Esophagus squamous epithelium (tissue), 5 donors: ENCODE results near the gene KCNJ4. TPM values are rescaled to one million over a fixed set of nuclear protein-coding genes. Genes with fewer than 3 reads are reported as not detected.
"Not testable (repeated sequence)": the region's sequence is repeated elsewhere in the genome, so short reads cannot be mapped to it uniquely, and the experiment has no call there.

Experiments
- DNase-seq: peaks from one replicate; lab custom pipeline; 2025; lab: John Stamatoyannopoulos, UW
- H3K27ac ChIP-seq, 4 donors: fragments of 200-600 bp; sonication (generic); one replicate each; pipeline ENCODE4 v1.5.1; 2016 to 2019; ENCODE audit warnings: mild to moderate bottlenecking in 1 of 4
- H3K27me3 ChIP-seq, 4 donors: fragments of 200-600 bp; sonication (generic); 1 replicate in 3 of 4; 2 replicates in 1 of 4; pipeline versions ENCODE4 v1.5.1 to v1.6.0; 2017 to 2021; ENCODE audit warnings: antibody characterized with exemption in 1 of 4
- H3K36me3 ChIP-seq, 3 donors: fragments of 200-600 bp; sonication (generic); one replicate each; pipeline ENCODE4 v1.5.1; 2016 to 2019
- H3K4me1 ChIP-seq, 3 donors: fragments of 200-600 bp; sonication (generic); one replicate each; pipeline ENCODE4 v1.5.1; 2017 to 2019
- H3K4me3 ChIP-seq, 4 donors: fragments of 200-600 bp; sonication (generic); 1 replicate in 3 of 4; 2 replicates in 1 of 4; pipeline ENCODE4 v1.5.1; 2016 to 2019; ENCODE audit warnings: mild to moderate bottlenecking in 2 of 4, moderate library complexity in 1 of 4
- H3K9me3 ChIP-seq, 3 donors: fragments of 200-600 bp; sonication (generic); one replicate each; pipeline ENCODE4 v1.5.1; 2016 to 2019
- POLR2A ChIP-seq, 4 donors: fragments of 450-650 bp; IDR thresholded peaks; one replicate each; pipeline ENCODE4 v1.6.1; 2017; ENCODE audit warnings: antibody characterized with exemption in 4 of 4, mild to moderate bottlenecking in 4 of 4, moderate library complexity in 3 of 4
- WGBS, 2 donors: methylation state at CpG; one replicate each; pipeline ENCODE4 v1.1.5; 2018; 5-methylcytosine and 5-hydroxymethylcytosine counted together
- intact Hi-C: fragments of 100-400 bp; cut with DNase I; formaldehyde crosslinking; loops from one replicate; pipeline ENCODE4 v1.15.0; 2022
- total RNA-seq, 4 donors: library from RNA; depleted of rRNA; stranded (reverse); fragments of >200 nt; gene quantifications; one replicate each; pipeline ENCODE4 v1.1.0, GENCODE V29; 2016
- TF ChIP-seq, protein P1 (sequence below), 6 experiments: fragments of 450-650 bp in 4 of 6; fragments of 200-600 bp in 2 of 6; sonication (generic) in 2 of 6; IDR thresholded peaks; one replicate each; pipeline ENCODE4 v1.5.1; 2016 to 2019; ENCODE audit warnings: antibody characterized with exemption in 6 of 6, mild to moderate bottlenecking in 4 of 6, moderate library complexity in 4 of 6
- donor health status: DM: yes; HTN: yes; CAD: no.

The KCNJ4 gene
- total RNA-seq, 4 donors from 2014 or later, result not detected

DNA sequence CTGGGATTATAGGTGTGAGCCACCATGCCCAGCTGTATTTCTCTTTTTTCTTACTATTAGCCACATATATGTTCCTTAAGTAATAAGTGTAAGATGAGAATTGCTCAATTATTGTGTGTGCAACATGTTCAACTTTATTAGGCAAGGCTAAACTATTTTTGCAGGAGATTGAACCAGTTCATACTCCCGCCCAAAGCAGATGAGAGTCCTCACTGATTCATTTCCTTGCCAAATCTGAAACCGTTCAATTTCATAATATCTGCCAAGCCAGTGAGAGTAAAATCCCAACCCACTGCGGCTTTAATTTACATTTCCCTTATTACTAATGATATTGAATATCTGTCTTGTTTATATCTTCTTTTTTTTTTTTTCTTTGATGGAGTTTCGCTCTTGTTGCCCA is 48.4 kb downstream of the KCNJ4 start:
- Histone ChIP-seq H3K36me3 (no peaks in the 10 kb centered on the region), H3K4me1 (no peaks in the 10 kb centered on the region), H3K4me3 (no peak overlapping the region), H3K27me3 (peaks cover 0 to 18% (median 0%) of the 10 kb centered on the region in 4 donors), H3K9me3 (no peaks in the 10 kb centered on the region), H3K27ac (no peak overlapping the region)
- no peak for DNase-seq
- TF ChIP-seq, protein P1, sequence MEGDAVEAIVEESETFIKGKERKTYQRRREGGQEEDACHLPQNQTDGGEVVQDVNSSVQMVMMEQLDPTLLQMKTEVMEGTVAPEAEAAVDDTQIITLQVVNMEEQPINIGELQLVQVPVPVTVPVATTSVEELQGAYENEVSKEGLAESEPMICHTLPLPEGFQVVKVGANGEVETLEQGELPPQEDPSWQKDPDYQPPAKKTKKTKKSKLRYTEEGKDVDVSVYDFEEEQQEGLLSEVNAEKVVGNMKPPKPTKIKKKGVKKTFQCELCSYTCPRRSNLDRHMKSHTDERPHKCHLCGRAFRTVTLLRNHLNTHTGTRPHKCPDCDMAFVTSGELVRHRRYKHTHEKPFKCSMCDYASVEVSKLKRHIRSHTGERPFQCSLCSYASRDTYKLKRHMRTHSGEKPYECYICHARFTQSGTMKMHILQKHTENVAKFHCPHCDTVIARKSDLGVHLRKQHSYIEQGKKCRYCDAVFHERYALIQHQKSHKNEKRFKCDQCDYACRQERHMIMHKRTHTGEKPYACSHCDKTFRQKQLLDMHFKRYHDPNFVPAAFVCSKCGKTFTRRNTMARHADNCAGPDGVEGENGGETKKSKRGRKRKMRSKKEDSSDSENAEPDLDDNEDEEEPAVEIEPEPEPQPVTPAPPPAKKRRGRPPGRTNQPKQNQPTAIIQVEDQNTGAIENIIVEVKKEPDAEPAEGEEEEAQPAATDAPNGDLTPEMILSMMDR (IDR thresholded peaks at IDR 0.05), result no peak
- TF ChIP-seq POLR2A (IDR thresholded peaks at IDR 0.05), result no peak
- intact Hi-C loops, result no loop called here
- 37 to 47% methylated on average over 3 to 4 of the region's 4 CpGs for WGBS, 2 donors

GRCh38 chr22:38404419-38404818 is 50.6 kb downstream of the KCNJ4 start:
- intact Hi-C loops, result no loop called here
- Histone ChIP-seq H3K27ac (no peak overlapping the region), H3K27me3 (peaks cover 0 to 36% (median 0%) of the 10 kb centered on the region in 4 donors), H3K4me3 (no peak overlapping the region), H3K36me3 (no peaks in the 10 kb centered on the region), H3K4me1 (peaks cover 0 to 5% (median 0%) of the 10 kb centered on the region in 3 donors), H3K9me3 (no peaks in the 10 kb centered on the region)
- DNase-seq, result no peak
- TF ChIP-seq, protein P1 (IDR thresholded peaks at IDR 0.05), result no peak
- no peak for TF ChIP-seq POLR2A (IDR thresholded peaks at IDR 0.05)
- 83 to 90% methylated on average over 1 to 6 of the region's 6 CpGs for WGBS, 2 donors

- TF ChIP-seq POLR2A (IDR thresholded peaks at IDR 0.05), result no peak
- TF ChIP-seq, protein P1 (IDR thresholded peaks at IDR 0.05), result no peak
- Histone ChIP-seq H3K4me1 (peaks cover 0 to 9% (median 0%) of the 10 kb centered on the region in 3 donors), H3K27ac (no peak overlapping the region), H3K9me3 (no peaks in the 10 kb centered on the region), H3K27me3 (peaks cover 0 to 41% (median 0%) of the 10 kb centered on the region in 4 donors), H3K4me3 (no peak overlapping the region), H3K36me3 (no peaks in the 10 kb centered on the region)
- WGBS, 2 donors, result 65 to 74% methylated on average over 8 of the region's 8 CpGs
- intact Hi-C loops, result no loop called here
- no peak for DNase-seq
Observed at GRCh38 chr22:38403812-38404211, 51.2 kb downstream of the KCNJ4 start.

- no peaks in the 10 kb centered on the region for H3K9me3 ChIP-seq
- H3K36me3 ChIP-seq, result no peaks in the 10 kb centered on the region
- H3K27ac ChIP-seq, result no peak overlapping the region
- no peak overlapping the region for H3K4me3 ChIP-seq
- WGBS, 2 donors, result 83 to 85% methylated on average over 2 to 8 of the region's 12 CpGs
- TF ChIP-seq POLR2A (IDR thresholded peaks at IDR 0.05), result no peak
- TF ChIP-seq, protein P1 (IDR thresholded peaks at IDR 0.05), result no peak
- DNase-seq, result no peak
- H3K27me3 ChIP-seq, result peaks cover 0 to 41% (median 0%) of the 10 kb centered on the region in 4 donors
- intact Hi-C loops, result no loop called here
- peaks cover 0 to 16% (median 0%) of the 10 kb centered on the region in 3 donors for H3K4me1 ChIP-seq
Observed at GRCh38 chr22:38402204-38402603, 52.8 kb downstream of the KCNJ4 start.

DNA sequence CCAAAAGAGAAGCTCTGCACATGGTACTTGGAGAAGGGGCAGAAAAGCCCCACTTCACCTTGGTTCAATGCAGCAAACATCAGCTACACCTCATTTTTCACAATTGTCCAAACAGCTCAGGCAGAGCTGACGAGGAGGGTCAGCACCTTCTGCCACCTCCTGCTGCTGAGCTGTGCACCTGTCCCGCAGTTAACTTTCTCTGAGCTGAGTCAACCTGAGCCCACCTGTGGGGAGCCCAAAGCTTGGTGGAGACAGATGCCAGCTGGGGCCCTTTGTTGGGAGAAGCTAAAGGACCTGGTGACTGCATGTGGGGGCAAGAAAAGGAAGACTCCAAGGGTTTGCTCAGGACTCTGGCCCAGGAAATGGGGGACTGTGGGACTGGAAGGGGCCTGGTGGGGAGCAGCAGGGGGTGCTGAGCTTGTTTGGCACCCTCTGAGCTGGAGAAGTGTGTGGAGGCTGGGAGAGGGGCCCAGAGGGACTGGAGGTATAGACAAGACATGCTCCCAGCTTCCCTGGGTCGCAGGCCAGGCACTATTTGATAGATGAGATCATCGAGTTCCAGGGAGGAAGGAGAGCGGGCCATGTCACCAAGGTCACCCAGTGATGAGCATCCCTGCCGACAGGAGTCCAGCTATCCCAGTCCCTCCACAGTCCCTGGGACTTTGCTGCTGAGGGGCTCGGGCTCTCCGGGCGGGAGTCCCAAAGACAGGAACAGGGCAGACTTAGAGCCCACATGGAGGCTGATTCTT is 53.5 kb downstream of the KCNJ4 start:
- peaks cover 0 to 22% (median 0%) of the 10 kb centered on the region in 3 donors for H3K4me1 ChIP-seq
- no peak overlapping the region for H3K4me3 ChIP-seq
- TF ChIP-seq POLR2A (IDR thresholded peaks at IDR 0.05), result no peak
- TF ChIP-seq, protein P1 (IDR thresholded peaks at IDR 0.05), result no peak
- no peaks in the 10 kb centered on the region for H3K9me3 ChIP-seq
- no peak overlapping the region for H3K27ac ChIP-seq
- no peaks in the 10 kb centered on the region for H3K36me3 ChIP-seq
- intact Hi-C loops, result no loop called here
- peaks cover 0 to 41% (median 0%) of the 10 kb centered on the region in 4 donors for H3K27me3 ChIP-seq
- DNase-seq, result no peak
- 67 to 85% methylated on average over 3 to 7 of the region's 9 CpGs for WGBS, 2 donors

DNA sequence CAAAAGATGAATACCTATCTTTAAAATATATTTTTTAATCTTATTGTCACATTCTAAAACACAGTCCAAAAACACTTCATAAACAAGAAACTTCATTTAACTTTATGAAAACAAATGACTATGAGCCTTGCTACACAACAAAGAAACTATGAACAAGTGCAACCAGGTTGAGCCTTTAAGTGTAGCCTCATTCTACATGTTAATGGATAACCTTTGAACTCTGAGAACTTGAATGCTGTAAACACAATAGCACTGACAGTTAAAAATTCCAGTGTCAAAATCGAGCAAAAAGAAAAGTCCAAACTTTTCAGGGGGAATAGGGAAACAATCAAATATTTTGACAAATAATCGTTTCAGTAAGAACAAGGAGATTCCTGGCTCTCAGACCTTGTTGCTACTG is 54.7 kb downstream of the KCNJ4 start:
- 20 to 50% methylated on average over 2 of the region's 2 CpGs for WGBS, 2 donors
- H3K27ac ChIP-seq, H3K9me3 ChIP-seq, intact Hi-C loops, H3K4me3 ChIP-seq, H3K36me3 ChIP-seq, DNase-seq: not testable (repeated sequence)
- Histone ChIP-seq H3K27me3 (peaks cover 0 to 41% (median 0%) of the 10 kb centered on the region in 4 donors), H3K4me1 (peaks cover 0 to 35% (median 0%) of the 10 kb centered on the region in 3 donors)
